ENCODE measurements around the gene MRPS27. TPM values are rescaled to one million over a fixed set of nuclear protein-coding genes. Genes with fewer than 3 reads are reported as not detected.

MRPS27 gene
- total RNA-seq, 1 experiment from 2014 or later, result 88.6 TPM

DNA sequence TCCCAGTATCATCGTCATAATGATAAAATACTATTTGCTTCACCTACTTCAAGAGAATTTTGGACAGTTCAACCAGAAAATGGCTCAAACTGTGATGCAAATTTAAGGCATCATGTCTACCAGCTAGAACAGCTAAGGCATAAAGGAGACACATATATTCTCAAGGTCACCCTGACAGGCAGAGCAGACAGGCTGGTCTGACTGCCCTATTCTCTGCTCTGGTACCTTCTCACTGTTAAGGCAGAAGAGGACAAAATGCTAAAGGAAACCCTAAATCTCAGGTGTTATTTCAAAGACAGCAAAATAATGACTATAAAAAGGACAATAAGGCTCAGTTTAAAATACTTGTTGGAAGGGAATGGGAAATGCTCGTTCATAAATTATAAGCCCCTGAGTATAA lies 87.2 kb downstream of the MRPS27 start:
- no peaks in the 10 kb centered on the region for H3K27me3 ChIP-seq (replicated peaks; ENCODE audit: insufficient read depth, low read depth, low read length, poor library complexity)
- no peak for TF ChIP-seq EZH2 (IDR thresholded peaks at IDR 0.05; ENCODE audit: borderline replicate concordance, low read depth, low read length, poor library complexity, severe bottlenecking)
- TF ChIP-seq, protein P1, sequence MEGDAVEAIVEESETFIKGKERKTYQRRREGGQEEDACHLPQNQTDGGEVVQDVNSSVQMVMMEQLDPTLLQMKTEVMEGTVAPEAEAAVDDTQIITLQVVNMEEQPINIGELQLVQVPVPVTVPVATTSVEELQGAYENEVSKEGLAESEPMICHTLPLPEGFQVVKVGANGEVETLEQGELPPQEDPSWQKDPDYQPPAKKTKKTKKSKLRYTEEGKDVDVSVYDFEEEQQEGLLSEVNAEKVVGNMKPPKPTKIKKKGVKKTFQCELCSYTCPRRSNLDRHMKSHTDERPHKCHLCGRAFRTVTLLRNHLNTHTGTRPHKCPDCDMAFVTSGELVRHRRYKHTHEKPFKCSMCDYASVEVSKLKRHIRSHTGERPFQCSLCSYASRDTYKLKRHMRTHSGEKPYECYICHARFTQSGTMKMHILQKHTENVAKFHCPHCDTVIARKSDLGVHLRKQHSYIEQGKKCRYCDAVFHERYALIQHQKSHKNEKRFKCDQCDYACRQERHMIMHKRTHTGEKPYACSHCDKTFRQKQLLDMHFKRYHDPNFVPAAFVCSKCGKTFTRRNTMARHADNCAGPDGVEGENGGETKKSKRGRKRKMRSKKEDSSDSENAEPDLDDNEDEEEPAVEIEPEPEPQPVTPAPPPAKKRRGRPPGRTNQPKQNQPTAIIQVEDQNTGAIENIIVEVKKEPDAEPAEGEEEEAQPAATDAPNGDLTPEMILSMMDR (conservative IDR thresholded peaks at IDR 0.05; ENCODE audit: low read depth, low read length), result no peak
- peaks cover 13% of the 10 kb centered on the region for H3K36me3 ChIP-seq (ENCODE audit: insufficient read depth, low read length, poor library complexity, severe bottlenecking)
- no peak for DNase-seq (ENCODE audit: low spot score)
- H3K4me1 ChIP-seq (ENCODE audit: insufficient read depth, low read length, poor library complexity, severe bottlenecking), result peaks cover 3% of the 10 kb centered on the region
- H3K4me3 ChIP-seq (ENCODE audit: low read depth, low read length, poor library complexity, severe bottlenecking), result no peak overlapping the region
- ChIA-PET POLR2A (ENCODE audit: low non-redundant PET) (no interaction called here), CTCF (no interaction called here)
- BruUV-seq (replicated peaks), result no TSS peak
- no peaks in the 10 kb centered on the region for H3K9me3 ChIP-seq (ENCODE audit: low read depth, low read length, poor library complexity, severe bottlenecking)
- H3K27ac ChIP-seq (ENCODE audit: low read depth, low read length, poor library complexity, severe bottlenecking), result no peak overlapping the region
- intact Hi-C loops (cut with micrococcal nuclease; ENCODE audit: unreplicated experiment), result no loop called here

DNA sequence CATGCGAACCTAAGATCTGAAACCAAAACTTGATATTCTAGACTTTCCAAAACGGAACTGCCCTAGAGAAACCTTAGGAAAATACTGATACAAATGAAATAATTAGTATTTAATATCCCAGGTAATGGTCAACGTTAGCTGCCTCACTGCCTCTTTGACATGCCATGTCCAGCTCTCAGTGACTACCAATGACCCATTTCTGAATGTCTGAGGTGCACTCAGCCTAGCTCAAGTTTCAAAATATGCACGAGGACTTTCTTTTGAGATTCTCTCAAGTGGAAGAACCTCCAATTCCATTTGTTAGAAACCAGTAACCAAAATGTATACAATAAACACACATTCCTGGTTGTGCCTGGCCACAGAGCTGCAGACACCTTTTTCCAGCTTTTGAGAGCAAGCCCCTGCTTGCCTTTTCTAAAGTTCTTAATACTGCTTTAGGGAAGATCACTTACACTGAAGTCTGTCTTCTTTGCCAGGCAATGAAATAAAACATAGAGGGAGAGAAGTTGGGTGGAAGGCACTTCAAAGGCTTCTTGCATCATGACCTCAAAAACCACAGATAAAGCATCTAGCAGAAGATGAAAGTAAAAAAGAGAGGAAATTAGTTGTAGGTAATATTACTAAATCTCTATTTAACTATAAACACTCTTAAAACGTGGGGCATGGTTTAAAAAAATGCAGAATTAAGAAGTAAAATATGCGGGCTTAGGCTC lies 87.9 kb downstream of the MRPS27 start:
- no TSS peak for BruUV-seq (replicated peaks)
- H3K27me3 ChIP-seq (replicated peaks; ENCODE audit: insufficient read depth, low read depth, low read length, poor library complexity), result no peaks in the 10 kb centered on the region
- intact Hi-C loops (cut with micrococcal nuclease; ENCODE audit: unreplicated experiment), result no loop called here
- H3K9me3 ChIP-seq (ENCODE audit: low read depth, low read length, poor library complexity, severe bottlenecking), result no peaks in the 10 kb centered on the region
- peaks cover 7% of the 10 kb centered on the region for H3K36me3 ChIP-seq (ENCODE audit: insufficient read depth, low read length, poor library complexity, severe bottlenecking)
- POLR2A ChIA-PET (ENCODE audit: low non-redundant PET), result no interaction called here
- TF ChIP-seq EZH2 (IDR thresholded peaks at IDR 0.05; ENCODE audit: borderline replicate concordance, low read depth, low read length, poor library complexity, severe bottlenecking), result no peak
- TF ChIP-seq, protein P1 (conservative IDR thresholded peaks at IDR 0.05; ENCODE audit: low read depth, low read length), result no peak
- CTCF ChIA-PET, result no interaction called here
- H3K4me3 ChIP-seq (ENCODE audit: low read depth, low read length, poor library complexity, severe bottlenecking), result no peak overlapping the region
- no peak for DNase-seq (ENCODE audit: low spot score)
- H3K4me1 ChIP-seq (ENCODE audit: insufficient read depth, low read length, poor library complexity, severe bottlenecking), result peaks cover 3% of the 10 kb centered on the region
- H3K27ac ChIP-seq (ENCODE audit: low read depth, low read length, poor library complexity, severe bottlenecking), result no peak overlapping the region

- no peak overlapping the region for H3K4me3 ChIP-seq (ENCODE audit: low read depth, low read length, poor library complexity, severe bottlenecking)
- CTCF ChIA-PET, result no interaction called here
- no peak overlapping the region for H3K27ac ChIP-seq (ENCODE audit: low read depth, low read length, poor library complexity, severe bottlenecking)
- no peaks in the 10 kb centered on the region for H3K9me3 ChIP-seq (ENCODE audit: low read depth, low read length, poor library complexity, severe bottlenecking)
- no peaks in the 10 kb centered on the region for H3K27me3 ChIP-seq (replicated peaks; ENCODE audit: insufficient read depth, low read depth, low read length, poor library complexity)
- no peaks in the 10 kb centered on the region for H3K4me1 ChIP-seq (ENCODE audit: insufficient read depth, low read length, poor library complexity, severe bottlenecking)
- TF ChIP-seq EZH2 (IDR thresholded peaks at IDR 0.05; ENCODE audit: borderline replicate concordance, low read depth, low read length, poor library complexity, severe bottlenecking), result no peak
- TF ChIP-seq, protein P1 (conservative IDR thresholded peaks at IDR 0.05; ENCODE audit: low read depth, low read length), result no peak
- H3K36me3 ChIP-seq (ENCODE audit: insufficient read depth, low read length, poor library complexity, severe bottlenecking), result peaks cover 23% of the 10 kb centered on the region
- no TSS peak for BruUV-seq (replicated peaks)
- POLR2A ChIA-PET (ENCODE audit: low non-redundant PET), result no interaction called here
- no peak for DNase-seq (ENCODE audit: low spot score)
- intact Hi-C loops (cut with micrococcal nuclease; ENCODE audit: unreplicated experiment), result no loop called here
Observed at GRCh38 chr5:72228960-72229359, 91.1 kb downstream of the MRPS27 start.

Data from A673 (cell line).